GM18511 (cell line): Measurements from ENCODE around the gene NR1H2.
"Not testable (repeated sequence)": the region's sequence is repeated elsewhere in the genome, so short reads cannot be mapped to it uniquely, and the experiment has no call there.

Source experiments
- ATAC-seq: cut with Tn5 transposase; IDR thresholded peaks from one replicate; pipeline ENCODE4 v1.9.1; 2021; ENCODE audit warnings: mild to moderate bottlenecking, moderate library complexity; ENCODE audit not compliant: unreplicated experiment

NR1H2 gene

DNA sequence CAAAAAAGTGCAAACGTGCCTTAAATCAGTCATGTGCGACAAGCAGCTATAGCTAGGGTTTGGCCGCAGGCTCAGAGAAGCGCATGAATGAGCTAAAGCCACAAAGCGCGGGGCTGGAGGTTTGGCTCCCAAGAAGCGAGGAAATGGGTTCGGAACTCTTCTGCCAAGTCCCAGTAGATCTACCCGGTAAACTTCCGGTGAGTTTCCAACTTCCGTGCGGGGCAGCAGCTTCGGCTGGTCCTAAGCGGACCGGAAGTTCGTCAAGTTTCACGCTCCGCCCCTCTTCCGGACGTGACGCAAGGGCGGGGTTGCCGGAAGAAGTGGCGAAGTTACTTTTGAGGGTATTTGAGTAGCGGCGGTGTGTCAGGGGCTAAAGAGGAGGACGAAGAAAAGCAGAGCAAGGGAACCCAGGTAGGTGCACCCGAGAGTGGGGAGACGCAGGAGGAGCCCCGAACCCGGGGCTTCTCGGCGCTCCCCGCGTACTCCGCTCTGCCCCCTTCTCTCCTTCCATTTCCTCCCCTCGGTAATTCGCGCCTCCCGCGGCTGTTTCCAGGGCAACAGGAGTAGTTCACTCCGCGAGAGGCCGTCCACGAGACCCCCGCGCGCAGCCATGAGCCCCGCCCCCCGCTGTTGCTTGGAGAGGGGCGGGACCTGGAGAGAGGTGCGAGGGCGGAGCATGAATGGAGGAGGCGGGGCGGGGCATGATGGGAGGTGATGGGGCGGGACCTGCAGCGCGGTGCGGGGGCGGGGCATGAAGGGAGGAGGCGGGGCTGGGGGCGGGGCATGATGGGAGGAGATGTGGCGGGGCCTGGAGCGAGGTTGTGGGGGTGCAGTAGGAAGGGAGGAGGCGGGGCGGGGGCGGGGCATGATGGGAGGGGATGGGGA lies at the start of gene NR1H2:
Gene NR1H2 (plus strand): TSS at position 292 of the 885 bp plus-strand sequence. CDS start 1,149 bp downstream, outside the sequence.
- peak; percentile 89 for ATAC-seq

DNA sequence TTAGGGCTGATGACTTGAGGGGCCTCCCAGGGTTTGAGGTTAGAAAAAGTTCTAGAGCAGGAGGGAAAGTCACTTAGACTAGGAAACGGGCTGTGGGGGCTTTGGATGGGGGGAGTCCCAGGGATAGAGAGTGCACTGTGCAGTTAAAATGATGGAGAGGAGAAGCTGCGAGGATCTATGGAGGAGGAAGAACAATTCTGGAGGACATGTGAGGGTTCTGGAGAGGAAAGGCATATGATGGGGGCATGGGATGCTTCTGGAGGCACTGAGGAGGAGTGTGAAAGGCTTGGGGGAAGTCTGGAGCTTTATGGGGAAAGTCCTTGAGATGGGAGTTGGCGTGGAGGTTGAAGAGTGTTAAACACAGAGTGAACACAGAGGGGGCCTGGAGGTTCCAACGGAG lies 49.2 kb upstream of the NR1H2 start:
- ATAC-seq: no peak

DNA sequence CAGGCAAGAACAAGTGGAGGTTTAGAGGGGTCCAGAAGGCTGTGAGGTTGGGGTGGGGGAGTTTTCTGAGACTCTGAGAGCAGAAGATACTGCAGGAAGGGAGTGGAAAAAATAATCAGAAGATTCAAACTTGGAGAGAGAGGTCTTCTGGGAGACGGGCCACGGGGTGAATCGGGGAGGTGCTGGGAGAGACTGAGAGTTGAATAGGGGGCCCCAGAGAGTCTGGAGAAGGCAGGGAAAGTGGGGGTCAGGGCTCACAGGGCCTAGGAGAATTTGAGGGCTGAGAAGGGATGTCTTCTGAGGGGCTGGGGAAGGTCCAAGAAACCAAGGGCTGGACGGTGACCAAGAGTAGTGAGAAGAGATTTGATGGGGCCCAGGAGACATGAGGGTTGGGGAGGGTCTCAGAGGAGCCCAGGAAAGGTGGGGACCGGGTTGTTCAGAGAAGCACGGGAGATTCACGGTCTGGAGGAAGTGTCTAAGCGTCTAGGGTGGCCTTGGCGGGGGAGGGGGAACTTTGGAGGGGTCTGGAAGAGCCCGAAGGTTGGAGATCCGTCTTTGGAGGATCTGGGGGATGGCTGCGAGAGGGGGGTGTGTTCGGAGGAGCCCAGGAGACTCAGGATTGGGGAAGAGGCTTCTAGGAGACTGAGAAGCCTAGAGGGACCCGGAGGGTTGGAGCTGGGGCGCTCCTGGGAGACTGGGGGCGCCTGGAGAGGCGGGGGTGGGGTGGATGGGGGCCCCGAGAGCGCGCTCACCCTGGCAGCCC lies 48.6 kb upstream of the NR1H2 start:
- ATAC-seq: no peak

DNA sequence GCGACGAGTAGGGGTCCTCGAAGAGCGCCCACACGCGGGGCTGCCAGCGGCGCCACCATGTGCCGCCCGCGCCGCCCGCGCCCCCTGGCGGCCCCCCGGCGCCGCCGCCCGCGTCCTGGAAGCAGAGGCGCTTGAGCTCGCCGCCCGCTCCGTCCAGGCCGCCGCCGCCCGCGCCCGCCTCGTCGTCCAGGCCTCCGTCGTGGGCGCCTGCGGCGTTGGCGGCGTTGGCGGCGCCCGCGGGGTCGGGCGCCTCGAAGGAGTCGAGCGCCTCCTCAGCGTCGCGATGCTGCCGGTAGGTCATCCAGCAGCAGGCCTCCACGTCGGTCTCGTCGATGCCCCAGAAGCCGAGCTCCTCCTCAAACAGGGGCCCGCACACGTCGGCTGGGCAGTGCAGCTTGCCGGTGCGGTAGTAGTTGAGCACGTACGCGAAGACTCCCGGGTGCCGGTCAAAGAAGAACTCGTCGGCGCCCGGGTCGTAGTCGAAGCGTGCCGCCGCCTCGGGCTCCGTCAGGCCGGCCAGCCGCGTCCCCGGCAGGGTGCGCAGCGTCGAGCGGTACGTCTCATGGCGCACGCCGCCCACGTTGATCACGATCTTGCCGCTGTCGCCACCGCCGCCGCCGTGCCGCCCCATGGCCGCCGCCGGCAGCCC lies 47.9 kb upstream of the NR1H2 start:
- ATAC-seq: no peak

DNA sequence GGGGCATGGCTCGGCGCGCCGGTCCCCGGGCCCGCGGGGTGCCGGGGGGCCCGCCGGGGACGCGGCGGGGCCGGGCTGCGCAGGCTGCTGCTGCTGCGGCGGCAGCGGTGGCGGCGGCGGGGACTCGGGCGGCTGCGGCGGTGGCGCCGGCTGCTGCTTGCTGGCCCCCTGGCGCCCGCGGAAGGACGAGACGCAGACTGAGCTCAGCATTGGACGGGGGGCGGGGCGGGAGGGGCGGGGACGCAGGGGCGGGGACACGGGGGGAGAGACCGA lies 47.4 kb upstream of the NR1H2 start:
- peak; percentile 16 for ATAC-seq

DNA sequence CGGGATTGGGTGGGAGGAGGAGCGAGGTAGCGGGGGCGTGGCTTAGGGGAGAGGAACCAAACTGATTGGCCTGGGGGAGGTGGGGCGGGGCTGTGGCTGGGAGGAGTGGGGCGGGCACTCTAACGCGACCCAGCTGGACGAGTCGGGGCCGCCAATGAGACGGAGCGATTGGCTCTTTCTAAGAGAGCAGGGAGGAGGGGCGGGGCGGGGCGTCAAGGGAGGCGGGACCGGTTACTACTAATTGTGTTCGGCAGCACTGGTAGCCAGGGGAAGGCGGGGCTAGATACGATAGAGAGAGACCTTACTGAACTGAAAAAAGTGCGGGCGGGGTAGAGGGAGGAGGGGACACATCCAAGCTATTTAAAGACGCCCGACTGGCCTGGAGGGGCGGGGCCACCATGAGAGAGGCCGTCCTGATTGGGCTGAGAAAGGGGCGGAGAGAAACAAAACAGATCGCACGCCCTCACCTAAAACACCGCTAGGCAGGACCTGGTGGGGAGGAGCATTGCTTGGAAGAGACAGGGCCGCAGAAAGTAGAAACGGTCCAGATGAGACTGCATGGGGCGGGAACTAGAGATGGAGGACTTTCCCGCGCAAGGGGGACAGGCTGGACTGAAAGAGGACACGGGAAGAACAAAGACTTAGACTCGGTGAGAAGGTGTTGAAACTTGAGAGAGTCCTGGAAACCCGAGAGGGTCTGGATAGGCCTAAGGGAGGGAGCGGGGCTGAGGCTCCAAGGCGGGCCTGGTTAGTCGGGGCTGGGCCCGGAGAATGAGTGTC lies 46.9 kb upstream of the NR1H2 start, which contains the start of gene KCNC3:
Gene KCNC3 (minus strand): TSS at position 232 of the 780 bp plus-strand sequence. CDS start 295 bp downstream, outside the sequence.
- ATAC-seq: peak; percentile 58

DNA sequence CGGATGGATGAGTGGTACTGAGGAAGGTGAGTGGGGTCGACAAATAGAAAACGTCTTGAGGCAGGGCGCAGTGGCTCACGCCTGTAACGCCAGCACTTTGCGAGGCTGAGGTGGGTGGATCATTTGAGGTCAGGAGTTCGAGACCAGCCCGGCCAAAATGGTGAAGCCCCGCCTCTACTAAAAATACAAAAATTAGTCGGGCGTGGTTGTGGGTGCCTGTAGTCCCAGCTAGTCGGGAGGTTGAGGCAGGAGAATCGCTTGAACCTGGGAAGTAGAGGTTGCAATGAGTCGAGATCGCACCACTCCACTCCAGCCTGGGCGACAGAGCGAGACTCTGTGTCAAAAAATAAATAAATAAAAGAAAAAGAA lies 46.3 kb upstream of the NR1H2 start:
- ATAC-seq: not testable (repeated sequence)

DNA sequence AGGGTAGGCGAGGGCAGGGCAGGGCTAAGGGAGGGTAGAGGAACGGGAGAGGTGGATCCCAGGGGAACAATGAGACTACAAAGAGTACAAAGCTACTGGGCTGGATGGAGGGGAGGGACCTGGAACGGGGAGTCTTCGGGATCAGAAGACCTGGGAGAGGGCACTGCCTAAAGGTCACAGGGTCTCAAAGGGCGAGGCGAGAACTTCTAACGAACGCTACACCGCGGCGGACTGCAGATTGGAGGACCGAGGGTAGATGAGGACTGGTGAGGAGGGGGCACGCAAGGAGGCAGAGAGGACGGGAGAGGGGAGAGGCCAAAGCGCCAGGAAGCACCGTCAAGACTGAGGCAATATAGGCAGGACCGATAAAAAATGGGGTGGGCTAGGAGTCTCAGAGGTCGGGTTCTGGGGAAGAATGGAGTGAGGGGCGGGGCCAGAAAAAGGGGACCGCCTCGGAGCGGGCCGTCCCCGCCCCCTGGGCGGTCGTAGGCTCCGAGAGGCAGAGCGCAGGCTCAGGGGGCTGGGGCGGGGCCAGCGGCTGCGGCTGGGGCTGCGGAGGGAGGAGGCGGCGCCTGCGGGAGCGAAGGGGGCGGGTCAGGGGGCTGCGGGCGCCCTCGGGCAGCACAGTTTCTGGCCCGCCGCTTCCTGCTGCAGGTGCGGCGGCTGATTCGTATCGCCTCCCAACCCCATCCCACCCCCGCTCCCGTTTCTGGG lies 45.7 kb upstream of the NR1H2 start:
- peak; percentile 37 for ATAC-seq

DNA sequence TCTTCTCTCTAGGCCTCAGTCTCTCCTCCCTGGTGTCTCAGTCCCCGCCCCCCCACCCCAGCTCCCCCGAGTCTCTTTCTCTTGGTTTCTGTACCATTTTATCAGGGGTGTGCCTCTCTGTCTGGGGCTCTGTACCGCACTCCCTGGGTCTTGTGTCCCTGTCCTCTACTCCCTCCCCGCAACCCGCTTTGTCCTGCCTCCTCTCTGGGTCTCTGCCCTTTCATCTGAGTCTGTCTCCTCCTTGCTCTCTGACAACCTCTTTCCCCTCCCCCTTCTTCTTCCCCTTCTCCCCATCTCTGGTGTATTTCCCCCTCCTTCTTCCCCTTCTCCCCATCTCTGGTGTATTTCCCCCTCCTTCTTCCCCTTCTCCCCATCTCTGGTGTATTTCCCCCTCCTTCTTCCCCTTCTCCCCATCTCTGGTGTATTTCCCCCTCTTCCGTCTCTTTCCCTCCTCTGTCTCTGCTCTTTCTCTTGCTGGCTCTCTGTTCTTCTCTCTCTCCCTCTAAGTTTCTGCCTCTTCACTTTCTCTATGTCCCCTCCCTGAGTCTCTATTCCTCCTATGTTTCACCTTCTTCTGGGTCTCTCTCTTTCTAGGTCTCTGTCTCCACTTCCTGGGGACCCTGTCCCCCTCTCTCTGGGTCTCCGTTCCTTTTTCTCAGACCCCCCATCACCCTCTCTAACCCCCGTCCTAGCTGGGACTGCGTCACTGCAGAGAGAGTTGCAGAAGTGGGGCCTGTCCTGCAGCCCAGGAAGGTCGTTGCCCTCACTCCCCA lies 44.9 kb upstream of the NR1H2 start:
- ATAC-seq: no peak

DNA sequence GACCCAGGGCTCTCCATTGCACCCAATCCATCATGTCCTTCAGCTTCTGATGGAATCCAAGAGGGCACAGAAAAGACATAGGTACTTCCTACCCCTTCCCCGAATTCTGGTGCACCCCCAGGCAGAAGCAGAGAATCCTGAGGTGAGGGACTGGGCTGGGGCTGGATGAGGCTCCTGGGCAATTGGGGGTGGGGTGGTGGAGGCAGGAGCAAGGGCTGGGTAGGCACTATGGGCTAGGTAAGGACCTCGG lies 44.3 kb upstream of the NR1H2 start:
- ATAC-seq: no peak

DNA sequence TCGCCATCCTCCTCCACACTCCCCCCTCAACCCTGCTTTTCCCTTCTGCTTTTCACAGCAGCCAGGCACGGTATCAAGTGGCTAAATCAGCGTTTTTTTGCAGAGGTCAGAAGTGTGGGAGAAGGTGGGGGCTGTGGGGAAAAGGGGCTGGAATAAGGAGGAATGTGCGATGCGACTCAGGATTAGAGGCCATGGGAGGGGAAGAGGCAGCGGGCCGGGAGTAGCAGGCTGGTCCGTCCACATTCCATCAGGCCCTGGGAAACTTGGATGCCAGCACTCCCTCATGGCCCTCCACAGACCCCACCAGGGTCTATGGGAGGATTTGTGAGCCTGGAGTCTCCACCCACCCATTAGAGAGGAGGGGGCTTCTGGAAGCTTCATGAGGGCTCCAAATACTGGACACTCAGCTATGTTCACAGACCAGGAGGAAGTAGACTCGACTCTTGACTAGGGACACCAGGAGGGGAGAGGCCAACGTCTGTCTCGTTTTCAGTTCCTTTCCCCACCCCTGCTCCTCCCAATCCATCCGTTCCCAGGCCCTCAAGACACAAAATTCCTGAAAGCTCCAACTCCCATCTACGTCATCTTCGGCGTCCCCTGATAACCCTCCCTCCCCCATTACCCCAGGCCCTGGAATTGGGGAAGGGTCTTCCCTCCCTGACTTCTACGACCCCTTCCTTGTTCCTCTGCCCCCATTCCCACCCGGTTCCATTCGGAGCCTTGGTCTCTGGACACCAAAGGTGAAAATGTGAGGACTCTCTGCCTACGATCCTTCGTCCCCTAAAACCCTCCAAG lies 43.8 kb upstream of the NR1H2 start:
- no peak for ATAC-seq

DNA sequence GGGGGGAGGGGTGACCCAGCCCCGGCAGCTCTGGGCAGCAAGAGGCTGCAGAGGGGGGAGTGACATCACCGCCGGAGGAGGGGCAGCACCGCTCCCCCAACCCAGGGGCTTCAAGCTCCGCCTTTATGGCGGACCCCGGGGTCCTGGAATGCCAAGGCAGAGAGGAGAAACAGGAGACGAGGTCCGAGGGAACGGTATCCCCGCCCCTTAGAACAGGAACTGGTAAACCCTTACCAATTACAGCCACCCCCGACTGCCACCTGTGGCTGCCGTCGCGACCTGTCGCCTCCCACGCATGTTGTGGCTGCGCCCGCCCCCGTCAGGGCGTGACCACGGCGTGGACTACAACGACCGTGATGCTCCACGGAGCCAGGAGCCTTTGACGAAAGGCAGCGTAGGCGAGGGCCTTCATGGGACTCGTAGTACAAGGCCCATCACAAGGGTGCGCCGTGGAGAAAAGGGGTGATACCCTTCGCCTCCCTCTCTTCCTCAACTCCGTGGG lies 43.0 kb upstream of the NR1H2 start:
- peak; percentile 47 for ATAC-seq

DNA sequence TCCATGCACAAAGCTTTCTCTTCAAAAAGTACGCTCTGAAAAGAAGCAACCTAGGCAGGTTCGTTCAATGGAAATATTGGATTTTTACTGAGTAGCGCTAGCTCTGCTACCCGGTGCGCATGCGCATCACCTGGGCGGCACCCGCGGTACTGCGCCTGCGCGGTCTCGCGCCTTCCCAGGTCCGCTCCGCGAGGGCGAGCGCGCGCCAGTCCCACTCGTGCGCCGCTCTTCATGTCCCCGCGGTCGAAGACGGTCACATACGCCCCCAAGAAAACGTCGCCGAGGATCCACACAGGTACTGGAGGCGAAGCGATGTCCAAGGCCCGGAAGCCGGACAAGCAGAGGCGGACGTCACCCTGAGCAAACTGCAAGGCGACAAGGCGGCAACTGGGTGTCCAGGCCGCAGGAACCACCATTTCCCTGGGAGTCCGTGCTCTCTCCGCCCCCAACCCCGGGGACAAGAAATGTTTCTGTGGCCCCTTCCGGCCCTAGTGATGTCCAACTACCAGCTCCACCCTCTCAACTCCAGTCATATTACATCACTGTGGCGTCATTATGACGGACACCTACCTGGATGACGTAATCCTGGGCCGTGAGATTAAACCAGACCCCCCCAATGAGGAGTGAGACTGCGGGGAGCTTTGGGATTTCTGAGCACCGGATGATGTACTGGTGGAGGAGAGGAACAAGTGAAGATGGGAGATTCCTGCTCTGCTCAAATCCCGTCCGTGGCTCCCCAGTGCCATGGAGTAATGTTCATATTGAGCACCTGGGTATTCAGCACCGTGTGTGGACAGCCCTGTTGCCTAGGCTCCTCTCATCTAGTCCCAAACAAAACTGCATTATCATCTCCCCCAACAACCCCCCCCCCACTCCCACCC lies 42.3 kb upstream of the NR1H2 start:
- ATAC-seq: peak; percentile 27

DNA sequence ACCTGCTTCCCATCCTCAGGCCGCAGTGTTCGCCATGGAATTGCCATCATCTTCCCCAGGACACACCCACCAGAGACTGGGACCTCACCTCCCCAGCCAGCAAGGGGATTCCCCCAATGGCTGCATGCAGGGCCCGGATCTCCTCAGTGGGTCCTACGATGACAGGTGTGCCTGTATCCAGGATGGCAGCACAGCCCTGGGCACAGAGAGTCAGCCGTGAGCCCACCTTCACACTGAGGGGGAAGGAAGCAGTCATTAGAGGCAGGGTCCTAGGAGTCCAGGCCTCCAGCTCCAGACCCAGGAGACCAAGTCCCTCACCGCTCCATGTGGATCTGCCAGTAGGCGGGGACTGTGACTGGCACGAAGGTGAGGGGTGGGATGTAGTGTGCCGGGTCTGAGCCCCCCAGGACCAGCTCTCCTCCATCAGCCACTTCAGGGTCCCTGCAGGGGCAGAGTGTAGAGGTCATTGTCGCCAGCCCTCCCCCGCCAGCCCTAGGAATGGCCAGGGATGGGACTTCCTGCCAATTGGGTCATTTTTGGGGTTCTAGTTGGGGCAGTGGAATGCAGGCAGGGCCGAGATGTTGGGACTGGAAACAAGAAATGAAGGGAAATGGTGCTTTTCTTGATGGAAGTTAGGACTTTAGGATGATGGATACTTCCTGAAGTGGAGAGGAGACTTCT lies 41.4 kb upstream of the NR1H2 start:
- ATAC-seq: no peak

DNA sequence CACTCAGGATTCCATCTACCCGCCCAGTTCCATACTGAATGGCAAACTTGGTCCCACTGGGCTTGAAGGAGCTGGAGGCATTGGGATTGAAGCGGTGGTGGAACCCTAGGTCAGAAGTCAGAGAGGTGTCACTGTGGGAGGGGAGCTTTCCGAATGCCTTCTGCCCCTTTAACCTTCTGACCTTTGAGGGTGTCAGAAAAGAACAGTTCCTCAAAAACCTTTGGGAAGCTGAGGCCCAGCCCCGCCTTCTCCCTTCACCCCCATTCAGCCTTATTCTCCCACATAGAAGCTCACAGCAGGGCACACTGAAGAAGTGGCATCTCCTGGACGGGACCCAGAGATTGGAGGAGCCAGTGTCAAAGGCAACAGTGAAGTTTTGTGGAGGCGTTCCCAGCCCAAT lies 39.2 kb upstream of the NR1H2 start:
- not testable (repeated sequence) for ATAC-seq

DNA sequence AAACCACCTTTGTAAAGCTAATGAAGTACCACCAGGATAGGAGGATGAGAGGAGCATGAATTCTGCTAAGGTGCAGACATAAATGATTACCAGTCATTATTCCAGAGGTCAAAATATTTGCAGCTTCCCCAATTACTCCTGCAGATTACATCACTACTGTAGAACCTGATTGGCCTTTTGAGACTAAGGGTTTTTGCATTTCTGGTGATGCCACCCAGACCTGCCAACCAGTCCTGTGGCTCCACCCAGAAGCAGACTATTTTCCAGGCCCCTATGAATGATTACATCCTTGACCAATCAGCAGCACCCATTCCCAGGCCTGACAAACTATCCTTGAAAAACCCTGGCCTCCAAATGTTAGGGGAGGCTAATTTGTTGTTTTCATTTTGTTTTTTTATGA lies 35.9 kb upstream of the NR1H2 start:
- no peak for ATAC-seq

DNA sequence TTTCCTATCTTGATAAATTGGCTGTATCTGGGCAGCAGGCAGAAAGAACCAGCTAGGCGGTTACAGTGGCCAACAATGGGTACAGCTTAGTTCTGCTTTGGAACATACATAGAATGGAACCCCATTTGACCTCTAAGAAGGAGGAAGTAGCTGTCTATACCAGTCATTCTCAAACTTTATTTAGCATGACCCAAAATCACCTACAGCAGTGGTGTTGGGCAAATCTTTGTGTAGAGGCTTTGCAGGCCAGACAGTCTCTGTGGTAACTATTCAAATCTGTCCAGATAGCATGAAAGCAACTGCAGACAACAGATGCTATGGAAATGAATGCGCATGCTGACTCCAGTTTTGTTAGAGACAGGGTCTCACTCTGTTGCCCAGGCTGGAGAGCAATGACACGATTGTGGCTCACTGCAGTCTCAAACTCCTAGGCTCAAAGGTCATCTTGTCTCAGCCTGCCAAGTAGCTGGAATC lies 35.1 kb upstream of the NR1H2 start:
- no peak for ATAC-seq
